Suppressor macrophage (primary cell): ENCODE measurements around the gene PODXL2.
"Not testable (repeated sequence)": the region's sequence is repeated elsewhere in the genome, so short reads cannot be mapped to it uniquely, and the experiment has no call there.

Experiments used
- DNase-seq, 4 experiments: peaks; one replicate each; pipeline ENCODE4 v3.0.0-alpha.2; 2020 to 2022

PODXL2 gene

DNA sequence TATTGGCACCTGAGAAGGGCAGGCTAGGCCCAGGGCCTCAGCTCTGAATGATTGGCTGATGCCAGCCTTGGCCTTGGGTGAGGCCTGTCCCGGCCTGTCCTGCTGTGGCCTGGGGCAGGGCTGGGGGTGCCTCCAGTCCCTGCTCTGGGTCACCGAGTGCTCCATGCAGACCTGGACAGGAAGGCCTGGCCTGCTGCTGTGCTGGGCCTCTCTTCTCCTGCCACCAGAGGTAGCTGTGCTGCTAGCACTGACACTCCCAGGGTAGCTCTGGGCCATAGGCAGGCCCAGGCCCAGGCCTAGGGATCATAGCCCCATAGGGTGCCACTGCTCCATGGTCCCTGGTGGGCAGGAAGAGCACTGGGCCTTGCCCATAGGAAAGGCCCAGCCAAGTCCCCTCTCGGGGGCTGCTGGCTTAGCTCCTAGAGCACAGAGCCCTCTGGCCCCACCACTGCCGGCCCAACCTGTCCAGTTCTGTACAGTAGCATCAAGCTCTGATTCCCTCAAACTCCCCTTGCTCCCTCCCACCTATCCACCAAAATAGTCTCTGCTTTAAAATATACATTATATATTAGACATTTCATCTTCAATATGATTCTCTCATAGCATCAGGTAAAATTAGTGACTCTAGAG lies 62.0 kb downstream of the PODXL2 start:
- peak in 2 of 4 experiments; percentile 35 to 39 for DNase-seq

DNA sequence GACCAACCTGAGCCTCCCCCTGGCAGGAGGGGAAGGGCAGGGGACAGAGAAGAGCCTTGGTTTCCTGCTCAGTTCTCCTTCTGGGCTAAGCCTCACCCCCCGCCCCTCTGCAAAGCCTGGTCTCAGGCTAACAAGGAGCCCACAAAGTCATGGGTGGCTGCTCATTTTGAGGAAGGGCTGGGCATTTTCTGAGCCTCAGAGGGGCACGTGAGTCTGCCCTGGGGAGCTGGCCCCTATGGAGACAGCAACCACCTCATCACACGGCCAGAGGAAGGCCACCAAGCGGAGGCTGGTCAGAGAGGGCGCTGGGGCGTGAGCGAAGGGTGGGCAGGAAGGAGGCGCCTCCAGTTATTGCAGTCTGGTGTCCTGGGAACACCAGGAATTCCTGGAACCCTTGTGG lies 62.5 kb downstream of the PODXL2 start:
- DNase-seq = no peak

DNA sequence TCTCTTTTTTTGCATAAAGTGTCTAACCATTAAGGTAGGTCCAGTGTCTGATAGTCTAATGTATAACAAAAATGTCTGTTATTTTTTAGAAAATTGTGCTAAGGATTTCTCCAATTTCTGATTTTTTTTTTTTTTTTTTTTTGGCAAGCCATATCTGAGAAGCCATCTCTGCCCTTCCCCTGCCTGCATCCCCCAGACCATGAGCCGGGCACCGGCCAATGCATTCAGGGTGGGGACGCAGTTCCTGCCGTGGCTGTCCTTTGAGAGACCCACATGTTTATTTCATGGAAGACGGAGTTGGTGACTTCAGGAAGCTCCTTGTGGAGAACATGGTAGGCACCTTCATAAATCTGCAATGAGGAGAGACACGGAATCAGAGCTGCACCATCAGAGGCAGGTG lies 63.0 kb downstream of the PODXL2 start:
- DNase-seq = no peak

DNA sequence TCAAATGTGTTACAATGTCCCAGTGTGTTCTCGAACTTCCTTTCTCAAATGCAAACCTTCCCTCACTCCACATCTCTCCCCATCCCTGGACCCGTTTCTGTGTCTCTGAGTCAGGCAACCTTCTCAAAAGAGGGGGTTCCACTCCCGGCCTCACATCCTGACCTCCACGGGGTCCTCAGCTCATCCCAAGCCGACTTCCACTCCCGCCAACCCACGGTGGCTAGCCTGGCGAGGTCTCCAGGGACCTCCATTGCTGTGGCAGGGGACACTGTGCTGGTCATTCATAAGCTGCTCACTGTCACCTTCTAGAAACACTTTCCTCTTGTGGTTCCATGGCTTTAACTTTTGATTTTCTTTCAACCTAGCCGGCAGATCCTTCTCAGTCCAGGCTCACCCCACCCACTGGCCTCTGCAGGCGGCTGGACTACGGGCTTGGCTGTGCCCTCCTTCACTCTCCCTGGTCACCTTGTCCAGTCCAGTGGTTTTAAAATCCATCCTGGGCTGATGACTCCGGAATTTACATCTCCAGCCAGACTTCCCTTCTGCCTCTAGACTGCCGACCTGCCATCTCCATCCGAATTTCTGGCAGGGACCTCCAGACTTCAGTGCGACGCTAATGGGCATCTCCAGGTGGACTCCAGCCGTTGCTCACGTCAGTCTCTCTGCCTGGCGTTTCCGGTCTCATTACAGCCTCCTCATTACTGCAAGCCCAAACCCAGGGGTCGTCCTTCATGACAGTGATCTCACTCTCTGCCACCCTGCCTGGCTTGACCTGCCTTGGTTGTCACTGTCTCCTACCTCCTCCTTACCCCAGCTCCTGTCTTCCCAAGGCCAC lies 63.7 kb downstream of the PODXL2 start:
- no peak for DNase-seq

DNA sequence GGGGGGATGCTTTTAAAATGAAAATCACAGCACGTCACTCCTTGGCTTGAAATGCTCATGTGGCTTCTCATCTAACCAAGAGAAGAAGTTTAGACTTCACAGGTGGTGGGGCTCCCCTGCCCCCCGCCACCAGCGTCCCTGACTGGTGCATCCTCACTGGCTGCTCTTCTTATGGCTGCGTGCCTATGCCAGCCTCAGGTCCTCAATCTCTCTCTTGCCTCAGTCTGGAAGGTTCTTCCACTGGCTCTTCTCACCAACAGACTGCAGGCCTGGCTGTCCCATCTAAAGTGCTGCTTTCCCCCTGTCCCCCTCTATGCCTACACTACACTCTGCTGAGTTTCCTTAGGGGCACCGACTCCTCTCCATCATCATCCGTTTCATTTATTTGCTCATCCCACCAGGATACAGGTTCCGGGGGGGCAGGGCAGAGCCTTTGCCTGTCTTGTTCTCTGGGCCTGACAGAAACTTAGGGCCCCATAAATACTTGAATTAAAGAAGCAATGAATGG lies 64.4 kb downstream of the PODXL2 start:
- no peak for DNase-seq

DNA sequence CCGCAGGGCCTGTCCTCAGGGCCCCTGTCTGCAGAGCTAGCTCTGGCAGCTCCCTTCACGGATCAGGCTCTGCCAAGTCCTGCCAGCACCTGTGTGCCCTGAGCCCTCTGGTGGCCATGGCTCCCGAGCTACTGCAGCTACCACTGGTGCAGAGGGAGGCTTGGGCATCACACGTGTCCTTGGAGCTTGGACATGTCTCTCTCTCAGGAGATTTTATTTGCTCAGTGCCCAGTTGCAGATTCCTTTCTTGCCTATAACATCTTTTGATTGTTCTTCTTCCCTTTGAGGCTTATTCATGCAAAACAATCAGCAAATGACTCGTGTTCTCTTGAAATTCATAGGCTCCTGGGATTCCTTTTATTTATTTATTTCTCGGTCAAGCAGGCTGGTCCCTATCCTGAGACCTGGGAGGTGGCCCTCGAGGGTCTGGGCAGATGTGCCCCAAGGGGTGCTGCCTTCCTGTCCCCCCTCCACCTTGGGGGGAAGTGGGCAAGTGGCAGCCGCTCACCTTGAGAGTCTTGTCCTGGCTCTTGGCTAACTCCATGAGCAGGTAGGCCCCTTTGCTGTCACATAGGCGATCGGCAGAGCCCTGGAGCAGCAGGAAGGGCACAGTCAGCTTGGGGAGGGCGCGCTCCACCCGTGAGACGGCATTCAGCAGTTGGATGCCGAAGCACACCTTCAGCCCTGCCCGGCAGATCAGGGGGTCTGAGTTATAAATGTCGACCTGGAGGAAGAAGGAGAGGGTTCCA lies 65.7 kb downstream of the PODXL2 start:
- DNase-seq = peak in 3 of 4 experiments; percentile 37 to 50 (median 40)

DNA sequence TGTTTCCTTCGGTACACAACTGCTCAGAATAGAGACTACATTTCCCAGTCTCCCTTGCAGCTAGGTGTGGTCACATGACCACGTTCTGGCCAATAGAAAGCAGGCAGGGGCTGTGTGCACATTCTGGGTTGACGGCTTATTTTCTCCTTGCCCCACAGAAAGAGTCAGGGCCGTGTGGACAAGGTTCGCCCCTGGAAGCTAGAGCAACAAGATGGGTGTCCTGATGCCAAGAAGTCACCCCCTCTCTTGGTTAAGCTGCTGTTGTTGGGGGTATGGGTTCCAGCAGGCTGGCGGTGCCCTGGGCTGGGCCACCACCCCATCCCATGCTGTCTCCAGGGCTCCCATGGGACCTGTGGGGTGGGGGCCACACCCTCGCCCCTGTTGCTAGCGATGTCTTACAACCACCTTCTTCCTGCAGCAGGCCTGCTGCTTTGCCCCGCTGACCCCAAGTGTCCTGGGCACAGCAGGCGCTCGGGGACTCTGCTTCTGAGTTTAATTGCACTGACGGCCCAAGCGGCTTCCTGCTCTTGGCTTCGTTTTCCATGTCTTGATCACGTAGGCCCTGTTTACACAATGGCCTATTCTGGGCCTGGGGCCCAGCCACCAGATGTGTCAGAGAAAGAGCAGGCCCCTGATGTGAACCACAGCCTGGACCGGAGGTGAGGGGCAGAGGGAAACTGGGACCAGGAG lies 68.7 kb downstream of the PODXL2 start:
- DNase-seq = peak in 3 of 4 experiments; percentile 55 to 66 (median 63)

DNA sequence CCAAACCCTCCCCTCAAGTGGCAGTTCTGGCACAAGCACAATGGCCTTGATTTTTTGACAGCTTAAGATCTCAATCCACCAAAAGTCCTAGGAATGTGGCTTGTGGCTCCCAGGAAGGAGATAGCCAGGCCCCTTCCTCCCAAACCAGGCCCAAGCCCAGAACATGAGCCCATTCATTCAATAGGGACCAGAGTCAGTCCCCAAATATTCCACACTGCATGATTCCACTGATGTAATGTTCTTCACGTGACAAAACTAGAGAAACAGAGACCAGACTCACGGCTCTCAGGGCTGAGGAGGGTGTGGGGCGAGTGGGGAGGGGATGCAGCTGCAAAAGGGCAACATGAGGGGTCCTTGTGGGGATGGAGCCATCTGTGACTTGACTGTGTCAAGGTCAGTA lies 69.3 kb downstream of the PODXL2 start:
- DNase-seq = no peak

DNA sequence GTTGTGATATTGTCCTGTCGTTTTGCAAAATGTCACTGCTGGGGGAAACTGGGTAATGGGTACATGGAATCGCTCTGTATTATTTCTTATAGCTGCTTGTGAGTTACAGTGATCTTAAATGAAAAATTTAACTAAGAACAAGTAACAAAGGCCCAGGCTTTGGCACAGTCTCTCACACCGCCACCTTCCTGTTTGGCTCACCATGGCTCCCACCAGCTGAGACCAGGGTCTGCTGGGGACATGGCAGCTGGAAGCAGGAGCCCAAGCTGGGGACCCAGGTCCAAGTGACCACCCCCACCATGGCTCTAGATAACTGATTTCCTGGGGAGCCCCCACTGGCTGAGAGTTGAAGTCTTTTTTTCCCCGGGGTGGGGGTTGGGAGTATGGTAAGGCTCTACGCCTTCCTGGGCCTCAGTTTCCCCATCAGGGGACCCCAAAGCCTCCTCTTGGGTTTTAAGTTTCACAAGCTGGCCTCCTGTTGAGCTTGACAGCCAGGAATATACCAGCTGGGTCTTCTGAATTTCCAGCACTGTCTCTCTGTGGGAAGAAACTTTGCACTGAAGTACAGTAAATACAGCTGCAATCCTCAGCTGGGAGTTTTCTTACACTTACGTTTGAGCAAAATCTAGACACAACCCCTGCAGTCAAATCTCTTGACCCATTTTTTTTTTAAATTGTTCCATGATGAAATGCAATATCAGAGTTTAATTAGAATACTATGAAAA lies 69.9 kb downstream of the PODXL2 start:
- no peak for DNase-seq

DNA sequence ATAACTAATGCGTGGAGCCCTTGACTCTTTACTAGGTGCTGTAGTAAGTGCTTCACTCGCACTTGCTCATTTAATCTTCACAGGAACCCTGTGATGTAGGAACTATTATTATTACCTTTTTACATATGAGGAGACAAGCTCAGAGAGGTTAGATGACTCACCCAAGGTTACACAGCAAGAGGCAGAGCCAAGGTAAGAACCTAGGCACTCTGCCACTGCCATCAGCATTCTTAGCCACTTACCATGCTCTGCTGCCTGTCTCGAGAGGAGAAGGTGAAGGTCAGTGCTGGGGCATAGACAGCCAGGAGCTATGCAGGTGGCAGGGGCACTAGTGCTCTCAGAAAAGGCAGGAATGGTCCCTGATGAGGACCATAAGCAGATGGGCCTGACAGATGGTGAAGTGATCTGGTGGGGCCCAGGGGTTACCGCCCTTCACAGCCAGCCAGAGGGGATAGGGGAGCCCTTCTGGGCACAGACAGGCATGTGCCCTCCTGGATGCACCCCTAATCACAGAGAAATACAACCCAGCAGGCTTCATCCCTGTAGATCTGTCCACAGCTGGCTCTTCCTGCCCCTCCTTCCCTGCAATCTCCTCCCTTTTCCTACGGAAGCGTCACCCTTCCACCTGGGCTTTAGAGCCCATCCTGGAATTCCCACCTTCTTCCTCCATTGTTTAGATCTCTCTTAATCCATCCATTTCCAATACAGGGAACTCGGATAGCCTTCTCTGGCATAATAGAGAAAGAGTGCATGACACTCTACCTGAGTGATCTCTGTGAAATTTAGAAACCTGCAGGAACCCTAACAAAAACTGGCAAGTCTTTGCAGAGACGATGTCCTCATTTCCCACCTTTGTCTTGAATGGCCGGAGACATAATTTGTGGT lies 70.7 kb downstream of the PODXL2 start:
- no peak for DNase-seq

DNA sequence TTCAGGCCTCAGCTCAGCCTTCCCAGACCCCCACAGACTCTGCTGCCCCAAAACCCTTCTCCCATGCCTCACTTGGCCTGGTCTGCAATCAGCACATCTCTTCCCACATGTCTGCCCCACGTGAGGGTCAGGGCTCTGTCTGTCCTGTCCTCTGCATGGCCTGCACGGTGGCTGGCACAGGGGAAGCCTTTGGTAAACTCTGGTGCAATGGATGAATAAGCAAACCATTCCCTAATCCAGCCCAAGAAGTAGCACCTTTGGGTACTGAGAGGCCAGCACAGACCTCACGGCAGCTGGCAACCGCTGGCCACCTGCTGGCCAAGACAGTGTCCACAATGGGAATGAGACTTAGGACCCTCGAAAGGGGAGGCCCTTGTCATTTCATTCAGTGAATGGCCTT lies 71.4 kb downstream of the PODXL2 start:
- DNase-seq = no peak

DNA sequence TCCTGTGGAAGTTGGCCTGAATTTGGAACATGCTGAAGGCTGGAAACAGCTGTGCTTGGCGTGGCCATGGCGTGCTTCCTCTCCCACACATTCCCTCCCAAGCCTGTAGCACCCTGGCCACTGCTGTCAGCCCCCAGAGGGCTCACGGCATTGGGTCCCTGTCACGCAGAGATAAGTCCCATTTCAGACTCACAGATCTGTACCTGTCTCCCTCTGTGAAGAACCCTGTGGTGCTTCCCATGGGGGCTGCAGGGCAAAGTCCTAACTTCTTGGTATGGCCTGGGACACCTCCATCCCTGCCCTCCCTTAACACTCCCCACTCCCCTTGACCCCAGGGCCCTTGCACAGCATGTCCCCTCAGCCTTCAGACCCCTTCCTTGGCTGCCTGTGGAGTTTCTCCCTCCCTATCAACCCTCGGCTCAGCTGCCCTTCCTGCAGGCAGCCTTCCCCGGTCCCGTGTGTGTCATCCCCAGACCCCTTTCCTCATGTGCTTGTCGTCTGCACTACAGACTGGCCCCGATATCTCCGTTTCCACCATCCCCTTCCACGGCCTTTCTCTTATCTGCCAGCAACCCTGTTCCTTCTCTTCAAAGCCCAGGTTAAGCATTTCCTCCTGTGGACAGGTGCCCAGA lies 72.4 kb downstream of the PODXL2 start:
- no peak for DNase-seq

DNA sequence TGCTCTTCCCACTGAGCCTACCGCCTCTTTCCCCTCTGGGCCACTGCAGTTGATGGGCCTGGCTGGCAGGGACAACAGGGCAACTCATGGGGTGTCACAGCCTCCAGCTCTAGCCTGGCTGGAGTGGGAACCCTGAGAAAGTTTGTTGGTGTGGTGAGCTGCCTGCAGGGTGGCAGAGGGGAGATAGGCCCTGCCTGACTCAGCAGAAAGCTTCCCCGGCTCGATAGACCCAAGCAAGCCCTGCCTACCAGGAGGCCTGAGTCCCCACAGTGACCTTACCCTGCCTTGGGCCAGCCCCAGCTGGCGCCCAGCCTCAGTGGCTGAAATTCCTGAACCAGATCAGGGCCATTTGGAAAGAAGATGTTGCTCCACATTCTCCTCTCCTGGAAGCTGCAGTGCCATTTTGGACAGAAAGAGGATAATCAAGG lies 73.2 kb downstream of the PODXL2 start:
- no peak for DNase-seq

DNA sequence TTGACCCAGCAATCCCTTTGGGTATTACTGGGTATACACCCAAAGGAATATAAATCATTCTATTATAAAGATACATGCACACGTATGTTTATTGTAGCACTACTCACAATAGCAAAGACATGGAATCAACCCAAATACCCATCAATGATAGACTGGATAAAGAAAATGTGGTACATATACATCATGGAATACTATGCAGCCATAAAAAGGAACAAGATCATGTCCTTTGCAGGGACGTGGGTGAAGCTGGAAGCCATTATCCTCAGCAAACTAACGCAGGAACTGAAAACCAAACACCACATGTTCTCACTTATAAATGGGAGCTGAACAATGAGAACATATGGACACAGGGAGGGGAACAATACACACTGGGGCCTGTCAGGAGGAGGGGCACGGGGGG lies 75.9 kb downstream of the PODXL2 start:
- not testable (repeated sequence) for DNase-seq

DNA sequence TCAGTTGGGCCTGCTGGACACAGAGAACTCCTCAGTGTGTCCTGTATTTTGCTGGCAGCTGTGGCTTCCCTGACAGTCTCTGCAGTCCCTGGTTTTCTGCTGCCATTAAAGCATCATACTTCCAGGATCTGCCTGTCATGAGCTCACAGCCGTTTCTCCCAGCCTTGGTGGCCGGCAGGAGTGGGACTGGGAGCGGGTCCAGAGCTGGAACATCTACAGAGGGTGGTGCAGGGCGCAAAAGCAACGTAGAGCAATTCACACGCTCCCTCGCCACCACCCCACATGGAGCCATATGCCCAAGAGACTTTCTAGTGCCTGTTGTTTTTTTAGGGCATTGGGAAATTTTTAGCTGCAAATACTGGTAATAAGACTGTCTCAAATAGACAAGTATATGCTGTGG lies 77.3 kb downstream of the PODXL2 start:
- no peak for DNase-seq

DNA sequence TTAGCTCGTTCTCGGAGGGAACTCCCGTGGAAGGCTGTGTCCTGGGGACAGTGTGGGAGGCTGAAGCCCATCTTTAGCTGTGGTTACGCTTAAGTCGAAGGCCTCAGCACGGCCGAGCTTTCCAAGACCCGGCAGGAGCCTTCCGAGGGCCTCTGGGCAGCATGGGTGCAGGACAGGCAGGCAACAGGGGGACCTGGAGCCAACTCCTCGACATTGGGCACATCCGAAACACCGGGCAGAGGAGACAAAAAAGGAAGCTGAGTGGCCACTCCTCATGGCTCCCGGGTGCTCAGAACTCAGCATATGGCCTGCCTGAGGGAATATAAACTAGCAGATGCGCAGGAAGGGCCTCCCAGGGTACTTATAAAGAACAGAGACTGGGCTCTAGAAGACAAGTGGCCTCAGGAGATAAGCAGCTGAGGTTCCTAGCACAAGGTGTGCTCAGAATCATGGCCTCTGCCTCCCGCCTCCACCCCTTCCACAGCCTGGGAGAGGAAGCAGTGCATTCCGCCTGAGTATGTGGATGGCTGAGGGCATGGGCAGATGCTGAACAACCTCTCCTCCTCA lies 77.9 kb downstream of the PODXL2 start:
- no peak for DNase-seq

DNA sequence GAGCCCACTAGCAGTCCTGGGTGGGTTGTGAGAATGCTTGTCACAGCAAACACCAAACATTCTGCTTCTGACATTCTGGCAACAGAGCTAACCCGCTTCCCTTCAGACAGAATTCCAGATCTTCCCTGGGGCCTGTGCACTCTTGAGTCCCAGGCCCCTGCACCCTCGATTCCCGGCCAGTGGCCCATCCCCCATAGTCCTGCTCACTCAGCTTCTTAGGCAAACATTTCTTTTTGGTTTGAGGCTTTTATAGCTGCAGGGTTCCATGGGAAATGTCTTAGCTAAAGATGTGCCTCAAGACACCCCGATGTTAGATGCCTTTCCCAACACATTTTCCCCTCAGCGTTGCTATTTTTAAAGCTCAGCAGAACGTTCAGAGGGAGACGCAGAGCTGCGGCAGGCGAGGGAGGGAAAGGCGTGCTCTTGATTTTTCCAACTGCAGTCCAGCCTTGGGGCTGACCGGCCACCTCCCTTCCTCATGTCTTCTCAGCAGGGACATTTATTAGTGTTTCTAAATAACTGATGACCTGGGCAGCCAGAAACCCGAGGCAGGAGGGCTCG lies 78.9 kb downstream of the PODXL2 start:
- no peak for DNase-seq

DNA sequence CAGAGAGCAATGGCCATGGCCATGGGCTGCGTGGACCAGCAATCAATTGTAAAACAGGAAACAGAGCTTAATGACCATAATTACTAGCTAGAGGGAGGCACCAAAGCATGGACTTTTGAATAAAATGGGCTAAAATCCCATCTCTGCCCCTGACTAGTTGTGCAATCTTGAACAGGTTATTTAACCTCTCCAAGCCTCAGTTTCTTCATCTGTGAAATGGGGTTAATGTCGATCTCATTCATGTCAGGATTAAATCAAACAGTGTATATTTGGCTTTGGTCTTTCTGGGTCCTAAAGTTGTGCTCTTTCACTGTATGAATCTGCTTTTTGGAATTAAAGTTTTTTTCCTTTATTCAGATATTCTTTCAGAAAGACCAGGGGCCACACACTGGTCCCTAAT lies 79.9 kb downstream of the PODXL2 start:
- no peak for DNase-seq

DNA sequence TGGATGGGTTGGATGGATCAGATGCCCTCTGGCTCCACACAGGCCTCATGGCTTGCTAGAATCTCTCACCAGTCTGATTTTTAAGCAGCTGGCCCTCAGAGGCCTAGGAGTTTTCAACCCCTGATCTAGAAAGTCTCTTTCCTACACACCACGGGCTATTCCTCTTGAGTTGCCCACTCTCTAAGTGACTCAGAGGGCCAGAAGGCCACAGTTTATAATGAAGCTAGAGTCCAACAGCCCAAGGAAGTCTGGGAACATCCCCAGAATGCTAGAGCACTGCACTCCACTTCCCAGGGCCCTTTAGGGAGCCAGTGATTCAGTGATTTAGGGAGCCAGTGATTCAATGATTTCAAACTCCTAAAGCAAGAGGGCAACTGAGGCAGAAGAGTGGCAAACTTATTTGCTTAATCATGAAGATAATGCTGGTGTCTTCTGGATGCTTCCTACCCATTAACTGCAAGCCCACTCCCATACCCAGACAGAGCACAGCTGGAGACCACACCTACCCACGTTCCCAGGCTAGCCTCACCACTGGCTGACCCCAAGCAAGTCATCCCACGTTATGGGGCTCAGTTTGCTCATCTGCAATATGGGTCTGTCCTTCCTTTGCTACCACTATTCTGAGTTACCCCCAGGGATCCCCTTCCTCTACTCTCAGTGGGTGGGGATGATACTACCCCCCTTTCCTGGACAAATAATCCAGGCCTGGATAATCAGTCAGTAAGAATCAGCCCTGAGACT lies 80.5 kb downstream of the PODXL2 start:
- DNase-seq = no peak
